Measurements from ENCODE around the gene KCNH6. TPM values are rescaled to one million over a fixed set of nuclear protein-coding genes. Genes with fewer than 3 reads are reported as not detected.

The KCNH6 gene
- total RNA-seq, 2 experiments from 2014 or later, result not detected

- Mint-ChIP-seq H3K4me3 (no peak overlapping the region), H3K36me3 (ENCODE audit: low read depth) (no peaks in the 10 kb centered on the region), H3K27me3 (peaks cover 23% of the 10 kb centered on the region), H3K27ac (no peak overlapping the region), H3K4me1 (no peaks in the 10 kb centered on the region), H3K9me3 (ENCODE audit: low read depth) (no peaks in the 10 kb centered on the region)
- ChIA-PET POLR2A (no interaction called here), CTCF (no interaction called here)
- ATAC-seq (no peak), DNase-seq (no peak)
- intact Hi-C loops (cut with DNase I, micrococcal nuclease), result no loop called here
Measured at GRCh38 chr17:63540590-63540989, 17.4 kb downstream of the KCNH6 start.

- Mint-ChIP-seq H3K36me3 (ENCODE audit: low read depth) (no peaks in the 10 kb centered on the region), H3K27me3 (peaks cover 21% of the 10 kb centered on the region), H3K9me3 (ENCODE audit: low read depth) (no peaks in the 10 kb centered on the region), H3K4me1 (no peaks in the 10 kb centered on the region), H3K27ac (no peak overlapping the region), H3K4me3 (no peak overlapping the region)
- ATAC-seq (no peak), DNase-seq (no peak)
- ChIA-PET CTCF (no interaction called here), POLR2A (no interaction called here)
- intact Hi-C loops (cut with DNase I, micrococcal nuclease), result no loop called here
Measured at GRCh38 chr17:63542218-63542545, 19.0 kb downstream of the KCNH6 start.

- Mint-ChIP-seq H3K9me3 (ENCODE audit: low read depth) (no peaks in the 10 kb centered on the region), H3K36me3 (ENCODE audit: low read depth) (no peaks in the 10 kb centered on the region), H3K4me1 (no peaks in the 10 kb centered on the region), H3K4me3 (no peak overlapping the region), H3K27ac (no peak overlapping the region), H3K27me3 (peaks cover 16% of the 10 kb centered on the region)
- ATAC-seq (no peak), DNase-seq (no peak)
- intact Hi-C loops (cut with DNase I, micrococcal nuclease), result no loop called here
- POLR2A ChIA-PET, result no interaction called here
- CTCF ChIA-PET, result interaction anchor here (0.5 to 0.9 kb wide), 3 partner anchors 20 to 175 kb away, joined by 3 read pairs; no protein-coding TSS in a partner anchor
Measured at GRCh38 chr17:63542942-63543821, 20.0 kb downstream of the KCNH6 start.

GRCh38 chr17:63543822-63544420, 20.8 kb downstream of the KCNH6 start:
- Mint-ChIP-seq H3K9me3 (ENCODE audit: low read depth) (no peaks in the 10 kb centered on the region), H3K27me3 (peaks cover 10% of the 10 kb centered on the region), H3K4me3 (no peak overlapping the region), H3K27ac (no peak overlapping the region), H3K36me3 (ENCODE audit: low read depth) (no peaks in the 10 kb centered on the region), H3K4me1 (no peaks in the 10 kb centered on the region)
- intact Hi-C loops (cut with DNase I, micrococcal nuclease), result no loop called here
- ATAC-seq (no peak), DNase-seq (no peak)
- POLR2A ChIA-PET, result no interaction called here
- CTCF ChIA-PET, result interaction anchor here (0.5 to 1.7 kb wide), 4 partner anchors 20 to 175 kb away, joined by 3 to 5 read pairs (median 3); no protein-coding TSS in a partner anchor

- ChIA-PET POLR2A (no interaction called here), CTCF (interaction anchor here (0.5 to 1.7 kb wide), 3 partner anchors 67 to 585 kb away, joined by 3 to 5 read pairs (median 3); no protein-coding TSS in a partner anchor)
- H3K4me1 Mint-ChIP-seq, result no peaks in the 10 kb centered on the region
- no peak overlapping the region for H3K27ac Mint-ChIP-seq
- no peak overlapping the region for H3K4me3 Mint-ChIP-seq
- no peaks in the 10 kb centered on the region for H3K36me3 Mint-ChIP-seq (ENCODE audit: low read depth)
- DNase-seq (no peak), ATAC-seq (no peak)
- H3K27me3 Mint-ChIP-seq, result peaks cover 2% of the 10 kb centered on the region
- no peaks in the 10 kb centered on the region for H3K9me3 Mint-ChIP-seq (ENCODE audit: low read depth)
- intact Hi-C loops (cut with DNase I, micrococcal nuclease), result no loop called here
Measured at GRCh38 chr17:63544467-63545301, 21.5 kb downstream of the KCNH6 start.

GRCh38 chr17:63546308-63547082, 23.3 kb downstream of the KCNH6 start:
- ChIA-PET POLR2A (interaction anchor here (0.6 kb wide), 1 partner anchor 33 kb away, joined by 3 read pairs; no protein-coding TSS in a partner anchor), CTCF (interaction anchor here (0.9 to 1.2 kb wide), 3 partner anchors 8 to 87 kb away, joined by 3 to 4 read pairs (median 4); no protein-coding TSS in a partner anchor)
- no peak overlapping the region for H3K4me3 Mint-ChIP-seq
- ATAC-seq (no peak), DNase-seq (no peak)
- no peaks in the 10 kb centered on the region for H3K36me3 Mint-ChIP-seq (ENCODE audit: low read depth)
- no peaks in the 10 kb centered on the region for H3K9me3 Mint-ChIP-seq (ENCODE audit: low read depth)
- H3K4me1 Mint-ChIP-seq, result no peaks in the 10 kb centered on the region
- no peaks in the 10 kb centered on the region for H3K27me3 Mint-ChIP-seq
- H3K27ac Mint-ChIP-seq, result no peak overlapping the region
- intact Hi-C loops (cut with DNase I, micrococcal nuclease), result no loop called here

- CTCF ChIA-PET, result interaction anchor here (1.2 kb wide), 1 partner anchor 8 kb away, joined by 3 read pairs; no protein-coding TSS in a partner anchor
- H3K4me1 Mint-ChIP-seq, result peaks cover 3% of the 10 kb centered on the region
Measured at GRCh38 chr17:63547083-63547523, 23.9 kb downstream of the KCNH6 start.

GRCh38 chr17:63549289-63549945, 26.3 kb downstream of the KCNH6 start:
- Mint-ChIP-seq H3K4me3 (peak overlapping the region; percentile 91), H3K9me3 (ENCODE audit: low read depth) (no peaks in the 10 kb centered on the region), H3K36me3 (ENCODE audit: low read depth) (peaks cover 14% of the 10 kb centered on the region), H3K27me3 (no peaks in the 10 kb centered on the region), H3K4me1 (peaks cover 26% of the 10 kb centered on the region), H3K27ac (peak overlapping the region; percentile 96)
- intact Hi-C loops (cut with DNase I, micrococcal nuclease), result no loop called here
- ChIA-PET CTCF (interaction anchor here (0.6 to 2.6 kb wide), 8 partner anchors 24 to 1587 kb away, joined by 3 to 8 read pairs (median 3); no protein-coding TSS in a partner anchor), POLR2A (interaction anchor here (0.6 to 1.5 kb wide), 3 partner anchors 74 to 297 kb away, joined by 3 to 7 read pairs (median 4); no protein-coding TSS in a partner anchor)
- ATAC-seq (peak; percentile 25), DNase-seq (no peak)

More at GRCh38 chr17:63547083-63547523, 23.9 kb downstream of the KCNH6 start:
- no peak overlapping the region for H3K27ac Mint-ChIP-seq
- intact Hi-C loops (cut with DNase I, micrococcal nuclease), result no loop called here
- ATAC-seq (no peak), DNase-seq (no peak)
- peaks cover 3% of the 10 kb centered on the region for H3K36me3 Mint-ChIP-seq (ENCODE audit: low read depth)
- no peak overlapping the region for H3K4me3 Mint-ChIP-seq
- POLR2A ChIA-PET, result interaction anchor here (0.6 to 0.7 kb wide), 2 partner anchors 32 to 55 kb away, joined by 3 to 5 read pairs; no protein-coding TSS in a partner anchor
- no peaks in the 10 kb centered on the region for H3K9me3 Mint-ChIP-seq (ENCODE audit: low read depth)
- H3K27me3 Mint-ChIP-seq, result no peaks in the 10 kb centered on the region

- H3K9me3 Mint-ChIP-seq (ENCODE audit: low read depth), result no peaks in the 10 kb centered on the region
- ChIA-PET POLR2A (interaction anchor here (0.6 to 1.8 kb wide), 8 partner anchors 27 to 297 kb away, joined by 3 to 7 read pairs (median 4); partner anchors contain the start of genes ACE, KCNH6 and MAP3K3), CTCF (interaction anchor here (0.7 to 2.6 kb wide), 9 partner anchors 15 to 1586 kb away, joined by 3 to 14 read pairs (median 3); partner anchors contain the start of gene TEX2)
- H3K36me3 Mint-ChIP-seq (ENCODE audit: low read depth), result peaks cover 15% of the 10 kb centered on the region
- peak within 1 kb of the TSS; percentile 96 for H3K27ac Mint-ChIP-seq
- peak; percentile 94 for ATAC-seq
- peak within 1 kb of the TSS; percentile 91 for H3K4me3 Mint-ChIP-seq
- no peaks in the 10 kb centered on the region for H3K27me3 Mint-ChIP-seq
- peaks cover 32% of the 10 kb centered on the region for H3K4me1 Mint-ChIP-seq
- intact Hi-C loops (cut with DNase I, micrococcal nuclease), result loop anchor here (1.0 to 10.0 kb wide), 15 partner anchors 27 to 583 kb away; partner anchors contain the start of genes TACO1 (in 2 of the 2), ACE (in 1 of the 2), CCDC47 (in 1 of the 2) and CYB561 (in 1 of the 2)
- peak; percentile 100 for DNase-seq
Measured at GRCh38 chr17:63549946-63550816, 27.0 kb downstream of the KCNH6 start, which contains the start of gene DCAF7. Gene DCAF7 (plus strand): TSS chr17:63550477. CDS start chr17:63550678, 201 bp downstream.
